HG02943 (cell line): Measurements from ENCODE around the gene N4BP2.
"Not testable (repeated sequence)": the region's sequence is repeated elsewhere in the genome, so short reads cannot be mapped to it uniquely, and the experiment has no call there.

ENCODE experiments used
- ATAC-seq: cut with Tn5 transposase; IDR thresholded peaks from one replicate; pipeline ENCODE4 v1.9.1; 2021; ENCODE audit warnings: mild to moderate bottlenecking, low read depth, moderate library complexity; ENCODE audit not compliant: unreplicated experiment

N4BP2 gene

DNA sequence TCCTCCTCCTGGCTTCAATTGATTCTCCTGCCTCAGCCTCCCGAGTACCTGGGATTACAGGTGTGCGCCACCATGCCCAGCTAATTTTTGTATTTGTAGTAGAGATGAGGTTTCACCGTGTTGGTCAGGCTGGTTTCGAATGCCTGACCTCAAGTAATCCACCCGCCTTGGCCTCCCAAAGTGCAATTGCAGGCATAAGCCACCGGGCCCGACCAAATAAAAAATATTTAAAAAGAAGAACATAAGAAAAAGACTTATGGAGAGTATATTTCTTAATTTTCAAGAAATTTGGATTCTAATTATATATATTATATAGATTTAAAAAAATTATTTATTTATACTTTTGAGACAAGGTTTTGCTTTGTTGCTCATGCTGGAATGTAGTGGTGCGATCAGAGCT lies 29.8 kb downstream of the N4BP2 start:
- no peak for ATAC-seq

- ATAC-seq = no peak
These were observed 31.2 kb downstream of the N4BP2 start for GRCh38 chr4:40087799-40088366.

DNA sequence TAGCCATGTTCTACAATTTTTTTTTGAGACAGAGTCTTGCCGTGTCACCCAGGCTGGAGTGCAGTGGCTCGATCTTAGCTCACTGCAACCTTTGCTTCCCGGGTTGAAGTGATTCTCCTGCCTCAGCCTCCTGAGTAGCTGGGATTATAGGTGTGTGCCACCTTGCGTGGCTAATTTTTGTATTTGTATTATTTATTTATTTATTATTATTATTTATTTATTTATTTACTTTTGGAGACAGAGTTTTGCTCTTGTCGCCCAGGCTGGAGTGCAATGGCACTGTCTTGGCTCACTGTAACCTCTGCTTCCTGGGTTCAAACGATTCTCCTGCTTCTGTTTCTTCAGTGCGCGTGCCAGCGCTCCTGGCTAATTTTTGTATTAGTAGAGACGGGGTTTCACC lies 36.8 kb downstream of the N4BP2 start:
- not testable (repeated sequence) for ATAC-seq

DNA sequence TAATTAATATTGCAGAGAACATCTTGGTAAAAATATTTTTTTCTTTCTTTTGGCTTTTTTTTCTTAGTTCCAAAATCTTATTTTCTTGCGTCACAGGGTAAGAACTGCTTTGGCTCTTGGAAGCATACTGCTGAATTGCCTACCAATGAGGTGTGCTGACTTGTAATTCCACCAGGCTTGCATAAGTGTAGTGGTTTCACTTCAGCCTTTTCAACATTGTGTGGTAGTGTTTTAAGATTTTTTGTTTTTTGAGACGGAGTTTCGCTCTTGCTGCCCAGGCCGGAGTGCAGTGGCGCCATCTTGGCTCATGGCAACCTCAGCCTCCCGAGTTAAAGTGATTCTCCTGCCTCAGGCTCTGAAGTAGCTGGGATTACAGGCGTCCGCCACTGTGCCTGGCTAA lies 42.4 kb downstream of the N4BP2 start:
- no peak for ATAC-seq

DNA sequence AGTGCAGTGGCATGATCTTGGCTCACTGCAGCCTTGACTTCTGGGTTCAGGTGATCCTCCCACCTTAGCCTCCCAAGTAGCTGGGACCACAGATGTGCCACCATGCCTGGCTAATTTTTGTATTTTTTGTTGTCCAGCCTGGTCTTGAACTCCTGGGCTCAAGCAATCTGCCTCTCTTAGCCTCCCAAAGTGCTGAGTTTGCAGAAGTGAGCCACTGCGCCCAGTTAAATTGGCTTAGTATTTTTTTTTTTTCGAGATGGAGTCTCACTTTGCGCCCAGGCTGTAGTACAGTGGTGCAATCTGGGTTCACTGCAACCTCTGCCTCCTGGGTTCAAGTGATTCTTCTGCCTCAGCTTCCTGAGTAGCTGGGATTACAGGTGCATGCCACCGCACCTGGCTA lies 50.5 kb downstream of the N4BP2 start:
- not testable (repeated sequence) for ATAC-seq

- ATAC-seq = no peak
These were observed 55.6 kb downstream of the N4BP2 start for GRCh38 chr4:40112027-40112792.

DNA sequence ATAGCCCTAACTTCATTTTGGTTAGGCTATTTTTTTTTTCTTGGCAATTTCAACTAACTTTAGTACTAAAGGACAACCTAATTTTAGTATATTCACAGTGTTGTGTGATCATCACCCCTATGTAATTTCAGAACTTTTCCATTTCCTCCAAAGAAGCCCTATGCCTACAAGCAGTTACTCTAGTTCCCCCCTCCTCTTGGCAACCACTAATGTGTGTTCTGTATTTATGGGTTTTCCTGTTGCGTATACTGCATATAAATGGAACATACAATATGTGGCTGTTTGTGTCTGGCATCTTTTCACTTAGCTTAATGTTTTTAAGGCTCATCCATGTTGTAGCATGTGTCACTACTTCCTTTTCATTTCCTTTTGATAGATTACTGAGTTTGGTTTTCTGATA lies 57.6 kb downstream of the N4BP2 start:
- no peak for ATAC-seq

- ATAC-seq = no peak
These were observed 62.2 kb downstream of the N4BP2 start for GRCh38 chr4:40118861-40119260.

- ATAC-seq = no peak
These were observed 62.7 kb downstream of the N4BP2 start for GRCh38 chr4:40119344-40119743.

DNA sequence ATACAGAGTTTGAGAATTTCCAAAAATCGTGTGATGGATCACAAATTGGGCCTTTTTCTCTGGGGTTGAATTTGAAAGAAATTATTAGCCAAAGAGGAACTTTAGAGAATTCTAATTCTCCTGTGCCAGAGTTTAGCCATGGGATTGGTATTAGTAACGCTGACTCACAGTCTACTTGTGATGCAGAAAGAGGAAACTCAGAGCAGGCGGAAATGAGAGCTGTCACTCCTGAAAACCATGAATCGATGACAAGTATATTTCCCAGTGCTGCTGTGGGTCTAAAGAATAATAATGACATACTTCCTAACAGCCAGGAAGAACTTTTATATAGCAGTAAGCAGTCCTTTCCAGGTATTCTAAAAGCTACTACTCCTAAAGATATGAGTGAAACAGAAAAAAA lies 64.9 kb downstream of the N4BP2 start:
- no peak for ATAC-seq

DNA sequence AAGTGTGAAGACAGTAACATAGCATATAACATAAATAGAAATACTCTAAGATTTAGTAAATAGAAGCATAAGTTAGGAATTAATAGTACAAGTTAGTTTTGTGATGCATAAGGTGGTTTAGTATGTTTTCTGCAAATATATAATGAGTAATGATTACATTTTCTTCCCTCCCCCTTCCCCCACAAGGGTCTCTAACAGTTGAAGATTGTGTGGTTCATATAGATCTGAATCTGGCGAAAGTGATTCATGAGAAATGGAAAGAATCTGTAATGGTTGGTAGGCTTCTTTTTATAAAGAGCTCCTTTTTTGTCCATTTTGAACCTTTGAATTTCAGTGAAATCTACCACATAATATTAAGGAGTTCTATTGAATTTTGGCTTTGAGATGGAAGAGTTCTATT lies 66.3 kb downstream of the N4BP2 start:
- no peak for ATAC-seq

- ATAC-seq = no peak
These were observed 68.0 kb downstream of the N4BP2 start for GRCh38 chr4:40124690-40125089.

DNA sequence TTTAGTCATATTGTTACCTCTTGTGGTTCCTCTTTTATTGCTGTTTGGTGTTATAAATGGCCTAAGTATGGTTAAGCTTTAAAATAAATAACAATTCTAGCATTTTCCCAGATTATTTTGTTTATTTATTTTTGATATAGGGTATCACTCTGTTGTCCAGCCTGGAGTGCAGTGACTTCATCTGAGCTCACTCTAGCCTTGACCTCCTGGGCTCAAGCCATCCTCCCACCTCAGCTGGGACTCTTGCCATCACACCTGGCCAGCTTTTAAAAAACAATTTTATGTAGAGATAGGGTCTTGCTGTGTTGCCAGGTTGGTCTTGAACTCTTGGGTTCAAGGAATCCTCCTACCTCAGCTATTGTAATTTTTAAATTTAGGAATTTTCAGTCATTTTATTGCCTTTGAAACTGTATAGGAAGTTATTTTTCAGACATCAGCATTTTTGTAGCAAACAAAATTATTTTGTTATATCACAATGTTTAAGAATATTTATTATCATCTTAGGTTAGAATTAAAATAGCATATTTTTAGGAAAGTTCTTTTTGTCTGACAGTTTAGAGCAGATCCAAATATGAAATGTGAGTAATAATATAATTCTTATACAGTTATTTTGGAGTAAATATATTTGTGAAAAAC lies 73.9 kb downstream of the N4BP2 start:
- ATAC-seq = no peak

DNA sequence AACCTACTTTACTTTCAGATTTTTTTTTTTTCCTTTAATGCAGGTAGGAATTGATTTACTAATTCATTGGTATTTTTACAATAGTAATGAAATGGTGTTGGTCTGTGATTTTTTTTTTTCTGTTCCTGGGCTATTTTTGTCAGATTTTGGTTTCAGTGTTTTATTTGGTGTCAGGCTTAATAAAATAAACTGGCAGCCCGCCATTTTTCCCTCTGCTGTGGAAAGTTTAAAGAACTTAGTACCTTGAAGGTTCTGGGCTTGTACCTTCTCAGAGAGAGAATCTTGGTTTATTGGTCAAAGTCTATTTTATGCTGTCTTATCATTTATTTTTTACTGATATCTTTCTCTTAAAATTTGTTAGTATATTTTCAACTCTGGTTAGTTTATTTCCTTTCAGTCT lies 76.2 kb downstream of the N4BP2 start:
- ATAC-seq = no peak

DNA sequence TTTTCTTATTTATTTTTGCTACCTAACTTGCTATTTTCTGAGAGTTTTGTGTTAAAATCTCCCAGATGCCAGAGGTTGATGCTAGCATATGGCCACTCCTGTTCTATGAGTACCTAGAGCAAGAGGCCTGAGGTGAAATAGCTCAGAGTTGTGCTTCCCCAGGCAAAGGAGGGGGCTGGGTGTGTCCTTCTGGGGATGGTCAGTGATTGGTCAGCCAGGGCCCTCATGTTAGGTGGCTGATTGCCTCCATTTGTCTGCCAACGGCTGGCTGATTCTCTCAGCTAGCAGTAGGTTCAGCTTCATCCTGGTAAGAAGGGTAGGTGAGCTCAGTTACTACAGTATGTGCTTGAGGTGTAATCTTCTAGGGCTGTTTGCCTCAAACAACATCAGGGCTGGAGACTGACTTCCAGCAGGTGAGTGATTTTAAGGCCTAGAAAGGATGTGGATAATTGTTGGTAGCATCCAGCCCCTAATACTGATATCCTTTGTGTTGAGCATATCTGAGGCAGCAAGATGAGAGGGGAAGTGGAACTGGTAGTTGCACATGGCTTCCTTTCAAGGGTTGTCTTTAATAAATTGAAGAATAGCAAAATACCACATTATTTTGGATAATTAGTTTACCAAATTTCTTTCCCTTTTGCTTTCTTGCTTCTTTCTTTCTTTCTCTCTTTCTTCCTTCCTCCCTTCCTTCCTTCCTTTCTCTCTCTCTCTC lies 77.7 kb downstream of the N4BP2 start:
- ATAC-seq = no peak

DNA sequence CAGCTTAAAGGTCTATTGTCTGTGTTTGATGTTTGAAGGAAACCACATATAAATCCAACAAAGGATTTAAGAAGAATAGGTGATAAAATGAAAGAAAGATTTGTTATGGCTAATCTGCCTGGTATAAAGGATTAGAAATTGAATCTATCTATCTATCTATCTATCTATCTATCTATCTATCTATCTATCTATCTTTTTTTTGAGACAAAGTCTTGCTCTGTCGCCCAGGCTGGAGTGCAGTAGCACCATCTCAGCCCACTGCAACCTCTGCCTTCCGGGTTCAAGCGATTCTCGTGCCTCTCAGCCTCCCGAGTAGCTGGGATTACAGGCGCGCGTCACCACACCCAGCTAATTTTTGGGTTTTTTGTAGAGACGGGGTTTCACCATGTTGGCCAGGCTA lies 79.6 kb downstream of the N4BP2 start:
- ATAC-seq = not testable (repeated sequence)

DNA sequence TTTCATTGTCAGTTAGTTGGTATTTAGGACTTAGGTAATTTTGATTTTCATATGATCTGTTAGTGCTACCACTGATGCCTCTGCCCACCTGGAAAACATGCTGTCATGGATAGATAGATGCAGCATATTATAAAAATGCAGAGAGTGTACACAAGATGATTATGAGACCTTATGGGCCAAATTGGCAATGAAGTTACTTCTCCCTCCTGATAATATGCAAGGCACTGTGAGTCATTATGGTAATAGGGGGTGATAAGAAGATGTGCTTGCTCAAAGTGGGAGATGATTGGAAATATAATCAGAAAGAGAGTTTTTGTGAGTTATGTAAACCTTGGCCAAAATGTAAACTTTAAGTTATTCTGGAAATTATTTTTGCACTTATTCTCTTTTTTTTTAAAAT lies 83.5 kb downstream of the N4BP2 start:
- no peak for ATAC-seq

- not testable (repeated sequence) for ATAC-seq
These were observed 83.9 kb downstream of the N4BP2 start for GRCh38 chr4:40140597-40140996.

DNA sequence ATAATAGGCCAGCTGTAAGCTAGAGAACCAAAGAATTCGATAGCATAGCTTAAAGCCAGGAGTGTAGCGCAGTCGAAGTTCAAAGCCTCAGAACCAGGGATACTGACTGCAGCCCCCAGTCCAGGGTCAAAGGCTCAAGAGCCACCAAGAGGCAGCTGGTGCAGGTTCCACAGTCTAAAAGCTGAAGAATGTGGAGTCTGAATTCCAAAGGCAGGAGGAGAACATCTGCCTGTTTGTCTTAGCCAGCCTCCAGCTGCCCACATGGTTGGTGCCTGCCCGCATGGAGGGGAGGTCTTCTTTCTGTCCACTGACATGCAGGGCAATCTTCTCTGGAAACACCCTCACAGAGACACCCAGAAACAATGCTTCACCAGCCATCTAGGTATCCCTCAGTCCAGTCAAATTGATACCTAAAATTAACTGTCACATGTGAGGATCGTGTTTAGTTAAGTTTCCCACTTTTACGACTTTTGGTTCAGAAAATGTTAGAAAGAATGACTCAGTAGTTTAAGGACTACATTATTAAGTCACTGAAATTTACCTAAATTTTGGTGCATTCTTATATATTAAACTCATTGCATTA lies 87.4 kb downstream of the N4BP2 start:
- ATAC-seq = no peak

GRCh38 chr4:40144716-40145115 lies 88.1 kb downstream of the N4BP2 start:
- ATAC-seq = no peak

DNA sequence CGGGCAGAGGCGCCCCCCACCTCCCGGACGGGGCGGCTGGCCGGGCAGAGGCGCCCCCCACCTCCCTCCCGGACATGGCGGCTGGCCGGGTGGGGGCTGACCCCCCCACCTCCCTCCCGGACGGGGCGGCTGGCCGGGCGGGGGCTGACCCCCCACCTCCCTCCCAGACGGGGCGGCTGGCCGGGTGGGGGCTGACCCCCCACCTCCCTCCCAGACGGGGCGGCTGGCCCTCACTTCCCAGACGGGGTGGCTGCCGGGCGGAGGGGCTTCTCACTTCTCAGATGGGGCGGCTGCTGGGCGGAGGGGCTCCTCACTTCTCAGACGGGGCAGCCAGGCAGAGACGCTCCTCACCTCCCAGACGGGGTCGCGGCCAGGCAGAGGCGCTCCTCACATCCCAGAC lies 90.8 kb downstream of the N4BP2 start:
- ATAC-seq = not testable (repeated sequence)
